Mammary epithelial cell (primary cell): ENCODE measurements around the gene FOXRED2.

ENCODE experiments used
- EZH2 ChIP-seq: IDR thresholded peaks from 2 replicates; pipeline ENCODE4 v1.6.1; 2012; ENCODE audit warnings: low read length, inconsistent platforms, borderline replicate concordance
- TF ChIP-seq, protein P1 (sequence below), 2 donors: IDR thresholded peaks in 1 of 2; conservative IDR thresholded peaks in 1 of 2; 2 replicates each; pipeline ENCODE4 v1.5.1; 2011 to 2012; ENCODE audit warnings: inconsistent platforms in 2 of 2, low read length in 2 of 2, mild to moderate bottlenecking in 2 of 2, control low read depth in 1 of 2, low read depth in 1 of 2; ENCODE audit not compliant: insufficient read depth in 1 of 2; ENCODE audit errors: extremely low read depth in 1 of 2

GRCh38 chr22:36449596-36450175 lies 57.2 kb downstream of the FOXRED2 start:
- TF ChIP-seq, protein P1, sequence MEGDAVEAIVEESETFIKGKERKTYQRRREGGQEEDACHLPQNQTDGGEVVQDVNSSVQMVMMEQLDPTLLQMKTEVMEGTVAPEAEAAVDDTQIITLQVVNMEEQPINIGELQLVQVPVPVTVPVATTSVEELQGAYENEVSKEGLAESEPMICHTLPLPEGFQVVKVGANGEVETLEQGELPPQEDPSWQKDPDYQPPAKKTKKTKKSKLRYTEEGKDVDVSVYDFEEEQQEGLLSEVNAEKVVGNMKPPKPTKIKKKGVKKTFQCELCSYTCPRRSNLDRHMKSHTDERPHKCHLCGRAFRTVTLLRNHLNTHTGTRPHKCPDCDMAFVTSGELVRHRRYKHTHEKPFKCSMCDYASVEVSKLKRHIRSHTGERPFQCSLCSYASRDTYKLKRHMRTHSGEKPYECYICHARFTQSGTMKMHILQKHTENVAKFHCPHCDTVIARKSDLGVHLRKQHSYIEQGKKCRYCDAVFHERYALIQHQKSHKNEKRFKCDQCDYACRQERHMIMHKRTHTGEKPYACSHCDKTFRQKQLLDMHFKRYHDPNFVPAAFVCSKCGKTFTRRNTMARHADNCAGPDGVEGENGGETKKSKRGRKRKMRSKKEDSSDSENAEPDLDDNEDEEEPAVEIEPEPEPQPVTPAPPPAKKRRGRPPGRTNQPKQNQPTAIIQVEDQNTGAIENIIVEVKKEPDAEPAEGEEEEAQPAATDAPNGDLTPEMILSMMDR (conservative IDR thresholded peaks at IDR 0.05 in 1 of 2, IDR thresholded peaks at IDR 0.05 in 1 of 2; ENCODE audit: extremely low read depth in 1 of 2, insufficient read depth in 1 of 2, low read depth in 1 of 2, low read length in 2 of 2), result no peak
- no peak for TF ChIP-seq EZH2
